ENCODE measurements around the gene KCNG2. TPM values are rescaled to one million over a fixed set of nuclear protein-coding genes. Genes with fewer than 3 reads are reported as not detected.

KCNG2 gene
- total and polyA plus RNA-seq, 12 donors, result 0.06 to 2.9 (median 0.50) TPM; not detected in 3

DNA sequence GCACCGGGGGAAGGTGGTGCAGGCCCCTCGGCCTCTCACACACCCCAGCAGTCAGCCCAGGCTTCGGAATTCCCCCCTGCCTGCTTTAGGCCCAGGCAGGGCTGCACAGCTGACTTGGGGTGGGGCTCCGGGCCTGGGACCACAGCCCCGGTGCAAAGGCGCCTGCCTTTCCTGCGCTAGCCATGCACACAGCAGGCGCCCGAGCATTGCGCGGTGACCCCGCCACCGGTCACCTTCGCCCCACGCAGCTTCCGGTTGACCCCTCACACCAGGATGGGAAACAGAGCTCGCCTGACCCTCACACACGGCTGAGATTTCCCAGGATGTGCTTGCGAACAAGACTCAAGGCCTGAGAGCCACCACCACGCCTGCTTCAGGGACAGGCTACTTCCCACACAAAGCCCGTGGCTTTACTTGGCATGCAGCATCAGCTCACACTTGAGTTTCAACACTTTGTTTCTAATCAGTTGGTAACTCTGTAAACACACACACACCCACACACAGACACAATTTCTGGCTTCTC lies 107.7 kb downstream of the KCNG2 start:
- Histone ChIP-seq H3K9me3 (replicated peaks in 1 of 3) (no peaks in the 10 kb centered on the region), H3K27me3 (no peaks in the 10 kb centered on the region), H3K4me1 (replicated peaks in 1 of 2) (no peaks in the 10 kb centered on the region), H3K4me3 (no peak overlapping the region), H3K36me3 (replicated peaks in 1 of 2) (peaks cover 0 to 9% of the 10 kb centered on the region in 2 donors), H3K27ac (no peak overlapping the region)
- TF ChIP-seq POLR2A (IDR thresholded peaks at IDR 0.05), result no peak
- TF ChIP-seq, protein P1, sequence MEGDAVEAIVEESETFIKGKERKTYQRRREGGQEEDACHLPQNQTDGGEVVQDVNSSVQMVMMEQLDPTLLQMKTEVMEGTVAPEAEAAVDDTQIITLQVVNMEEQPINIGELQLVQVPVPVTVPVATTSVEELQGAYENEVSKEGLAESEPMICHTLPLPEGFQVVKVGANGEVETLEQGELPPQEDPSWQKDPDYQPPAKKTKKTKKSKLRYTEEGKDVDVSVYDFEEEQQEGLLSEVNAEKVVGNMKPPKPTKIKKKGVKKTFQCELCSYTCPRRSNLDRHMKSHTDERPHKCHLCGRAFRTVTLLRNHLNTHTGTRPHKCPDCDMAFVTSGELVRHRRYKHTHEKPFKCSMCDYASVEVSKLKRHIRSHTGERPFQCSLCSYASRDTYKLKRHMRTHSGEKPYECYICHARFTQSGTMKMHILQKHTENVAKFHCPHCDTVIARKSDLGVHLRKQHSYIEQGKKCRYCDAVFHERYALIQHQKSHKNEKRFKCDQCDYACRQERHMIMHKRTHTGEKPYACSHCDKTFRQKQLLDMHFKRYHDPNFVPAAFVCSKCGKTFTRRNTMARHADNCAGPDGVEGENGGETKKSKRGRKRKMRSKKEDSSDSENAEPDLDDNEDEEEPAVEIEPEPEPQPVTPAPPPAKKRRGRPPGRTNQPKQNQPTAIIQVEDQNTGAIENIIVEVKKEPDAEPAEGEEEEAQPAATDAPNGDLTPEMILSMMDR (IDR thresholded peaks at IDR 0.05), result no peak
- peak in 2 of 7 donors; percentile 12 to 41 for DNase-seq
- 83 to 95% (median 92%) methylated on average over 7 to 21 of the region's 21 CpGs for WGBS, 4 donors
- intact Hi-C loops (cut with DNase I), result no loop called here

DNA sequence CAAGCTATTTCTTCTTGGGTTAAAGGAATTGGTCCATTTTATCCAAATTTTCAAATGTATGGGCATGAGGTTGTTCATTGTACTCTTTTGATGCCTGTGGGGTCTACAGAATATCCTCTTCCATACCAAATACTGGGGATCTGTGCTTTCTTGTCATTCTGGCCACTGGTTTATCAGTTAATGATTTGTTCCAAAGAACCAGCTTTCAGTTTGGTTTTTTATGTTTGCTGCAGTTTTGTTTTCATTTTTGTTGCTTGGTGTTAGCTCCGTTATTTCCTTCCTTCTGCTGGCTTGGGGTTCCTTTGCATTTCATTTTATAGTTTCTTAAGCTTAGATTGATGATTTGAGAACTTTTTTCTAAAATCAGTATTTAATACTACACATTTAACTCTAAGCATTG lies 108.3 kb downstream of the KCNG2 start:
- Histone ChIP-seq H3K27me3 (no peaks in the 10 kb centered on the region), H3K36me3 (replicated peaks in 1 of 2) (peaks cover 0 to 9% of the 10 kb centered on the region in 2 donors), H3K9me3 (replicated peaks in 1 of 3) (no peaks in the 10 kb centered on the region), H3K27ac (no peak overlapping the region), H3K4me3 (no peak overlapping the region), H3K4me1 (replicated peaks in 1 of 2) (no peaks in the 10 kb centered on the region)
- TF ChIP-seq, protein P1 (IDR thresholded peaks at IDR 0.05), result no peak
- TF ChIP-seq POLR2A (IDR thresholded peaks at IDR 0.05), result no peak
- intact Hi-C loops (cut with DNase I), result no loop called here
- 74 to 89% (median 86%) methylated on average over 1 of the region's 1 CpG for WGBS, 4 donors
- no peak for DNase-seq

DNA sequence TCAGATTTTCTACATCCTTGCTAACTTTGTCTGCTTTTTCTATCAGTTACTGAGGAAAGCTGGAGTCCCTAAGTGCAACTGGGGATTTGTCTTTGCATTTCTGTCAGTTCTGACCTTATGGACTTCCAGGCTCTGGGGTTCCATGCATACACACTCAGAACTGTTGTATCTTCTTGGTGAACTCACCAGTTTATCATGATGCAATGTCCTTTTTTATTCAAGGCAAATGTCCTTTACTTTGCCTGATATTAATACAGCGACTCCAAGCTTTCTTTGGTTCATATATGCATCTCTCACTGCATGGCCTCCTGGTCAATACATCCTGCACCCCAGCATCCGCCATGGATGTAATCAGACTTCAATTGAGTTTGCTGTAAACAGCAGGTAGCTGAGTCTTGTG lies 109.0 kb downstream of the KCNG2 start:
- Histone ChIP-seq H3K27ac (no peak overlapping the region), H3K9me3 (replicated peaks in 1 of 3) (no peaks in the 10 kb centered on the region), H3K4me3 (no peak overlapping the region), H3K4me1 (replicated peaks in 1 of 2) (no peaks in the 10 kb centered on the region), H3K27me3 (no peaks in the 10 kb centered on the region), H3K36me3 (replicated peaks in 1 of 2) (peaks cover 0 to 9% of the 10 kb centered on the region in 2 donors)
- DNase-seq, result no peak
- intact Hi-C loops (cut with DNase I), result no loop called here
- 97 to 100% (median 99%) methylated on average over 2 of the region's 2 CpGs for WGBS, 4 donors
- TF ChIP-seq, protein P1 (IDR thresholded peaks at IDR 0.05), result no peak
- TF ChIP-seq POLR2A (IDR thresholded peaks at IDR 0.05), result no peak

DNA sequence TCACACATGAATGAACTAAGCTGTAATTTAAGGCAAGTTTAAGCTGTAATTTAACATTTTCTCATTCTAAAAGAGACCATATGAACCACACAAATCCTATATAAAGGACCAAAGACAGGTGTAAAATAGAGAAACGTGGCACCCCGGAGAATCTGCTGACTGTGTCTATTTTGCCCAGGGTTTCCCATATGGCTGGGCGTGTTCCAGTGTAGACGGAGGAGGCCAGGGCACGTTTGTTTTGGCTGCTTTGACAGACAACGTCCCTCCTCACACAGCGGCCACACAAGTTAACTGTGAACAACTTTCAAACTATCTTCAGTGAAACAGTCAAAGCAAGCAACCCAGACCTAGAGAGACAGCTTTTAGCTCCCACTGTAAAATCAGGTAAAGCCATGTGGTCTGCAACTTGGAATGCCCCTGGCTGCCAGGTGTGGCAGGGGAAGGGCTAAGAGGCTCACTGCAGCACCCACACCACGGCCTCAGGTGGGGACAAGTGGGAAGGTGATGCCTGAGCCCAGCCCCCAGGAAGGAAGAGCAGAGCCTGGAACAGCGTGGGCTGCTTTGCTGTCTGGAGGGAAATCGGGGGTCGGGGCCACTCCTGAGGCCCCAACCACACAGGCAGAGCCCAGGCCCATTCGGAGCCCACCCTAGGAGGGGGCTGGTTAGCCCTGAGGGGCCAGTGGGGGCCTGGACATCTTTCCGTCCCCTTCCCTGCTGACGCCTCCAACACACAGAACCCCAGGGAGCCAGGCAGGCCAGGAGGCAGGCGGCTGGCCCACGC lies 113.0 kb downstream of the KCNG2 start:
- no peak for TF ChIP-seq POLR2A (IDR thresholded peaks at IDR 0.05)
- TF ChIP-seq, protein P1 (IDR thresholded peaks at IDR 0.05), result no peak
- peak in 1 of 7 donors; percentile 43 for DNase-seq
- Histone ChIP-seq H3K4me1 (replicated peaks in 1 of 2) (no peaks in the 10 kb centered on the region), H3K9me3 (replicated peaks in 1 of 3) (no peaks in the 10 kb centered on the region), H3K27ac (no peak overlapping the region), H3K27me3 (no peaks in the 10 kb centered on the region), H3K4me3 (no peak overlapping the region), H3K36me3 (replicated peaks in 1 of 2) (peaks cover 0 to 10% of the 10 kb centered on the region in 2 donors)
- WGBS, 4 donors, result 81 to 91% (median 84%) methylated on average over 8 to 16 of the region's 16 CpGs
- intact Hi-C loops (cut with DNase I), result loop anchor here in 1 of 2 donors (10.0 kb wide), 1 partner anchor 186 kb away; no protein-coding TSS in a partner anchor
